Activated naive CD4-positive, alpha-beta T cell treated with anti-CD3 and anti-CD28 coated beads, Interleukin-2, amount 50 U/mL, for 16 hours (primary cell): ENCODE data around the gene SART1.
"Not testable (repeated sequence)": the region's sequence is repeated elsewhere in the genome, so short reads cannot be mapped to it uniquely, and the experiment has no call there.

Experiments used
- DNase-seq: peaks from one replicate; pipeline ENCODE4 v3.0.0-alpha.2; 2020

SART1 gene

DNA sequence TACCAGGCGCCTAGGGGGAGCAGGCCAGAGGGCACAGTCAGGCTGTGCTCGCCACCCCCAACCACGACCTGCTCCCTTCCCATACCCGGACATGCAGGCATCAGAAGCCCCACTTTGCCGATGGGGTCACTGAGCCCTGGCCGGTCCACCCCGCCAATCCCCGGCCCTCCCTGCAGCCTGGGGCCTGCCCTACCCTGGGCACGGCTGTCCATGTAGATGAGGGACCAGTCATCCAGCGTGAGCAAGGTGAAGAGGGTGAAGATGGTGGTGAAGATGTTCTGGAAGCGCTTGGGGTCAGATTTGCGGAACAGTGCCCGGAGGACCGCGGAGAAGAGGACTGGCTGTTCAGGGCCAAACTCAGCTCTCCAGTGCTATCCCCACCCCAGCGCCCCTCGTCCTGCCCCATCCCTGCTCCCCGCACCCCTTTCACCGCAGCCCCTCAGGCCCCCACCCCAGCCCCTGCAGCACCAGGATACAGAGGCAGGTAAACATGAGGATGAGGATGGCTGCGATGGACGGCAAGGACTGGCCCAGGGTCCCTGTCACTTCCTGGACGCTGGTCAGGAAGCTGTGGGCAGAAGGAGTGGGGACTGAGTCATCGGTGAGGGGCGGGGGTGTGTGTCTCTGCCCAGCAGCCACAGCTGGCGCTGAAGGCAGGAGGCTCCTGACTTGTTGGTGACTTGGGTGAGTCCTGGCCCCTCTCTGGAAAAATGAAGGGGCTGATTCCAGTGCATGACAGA, 59.3 kb downstream of the SART1 start:
- no peak for DNase-seq

DNA sequence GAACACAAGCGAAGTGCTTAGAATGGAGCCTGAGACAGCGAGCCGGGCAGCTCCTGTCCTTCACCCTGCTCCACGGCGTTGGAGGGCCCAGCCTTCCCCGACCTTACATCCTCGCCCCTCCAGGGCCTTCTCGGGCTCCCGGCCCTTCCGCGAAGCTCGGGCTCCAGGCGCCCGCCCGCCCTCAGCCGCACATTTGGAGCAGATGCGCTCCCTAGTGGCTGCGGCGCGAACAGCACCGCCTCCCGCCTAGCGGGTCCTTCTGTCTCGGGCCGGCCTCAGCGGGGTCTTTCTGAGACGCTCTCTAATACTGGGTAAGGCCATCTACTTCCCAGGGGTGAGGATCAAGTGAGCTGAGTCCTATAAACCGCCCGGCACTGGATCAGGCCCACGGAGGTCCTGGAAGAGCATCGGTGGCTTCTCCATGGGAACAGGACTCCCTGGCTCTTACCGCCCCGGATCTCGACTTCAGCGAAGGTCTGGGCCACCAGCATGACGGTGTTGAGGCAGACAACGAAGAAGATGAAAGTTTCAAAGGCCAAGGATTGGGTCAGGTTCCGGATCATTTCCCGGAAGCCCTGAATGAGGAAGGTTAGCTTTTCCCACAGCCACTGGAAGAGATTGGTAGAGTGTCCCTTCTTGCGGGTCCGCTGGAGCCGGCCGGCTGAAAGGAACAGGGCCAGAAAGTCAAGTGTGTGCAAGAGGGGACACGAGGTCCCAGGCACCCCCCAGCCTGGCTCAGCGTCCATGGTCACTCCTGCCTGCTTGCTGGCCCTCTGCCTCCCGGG, 61.1 kb downstream of the SART1 start:
- DNase-seq, result peak; percentile 81

GRCh38 chr11:66023186-66023440, 61.6 kb downstream of the SART1 start:
- not testable (repeated sequence) for DNase-seq

DNA sequence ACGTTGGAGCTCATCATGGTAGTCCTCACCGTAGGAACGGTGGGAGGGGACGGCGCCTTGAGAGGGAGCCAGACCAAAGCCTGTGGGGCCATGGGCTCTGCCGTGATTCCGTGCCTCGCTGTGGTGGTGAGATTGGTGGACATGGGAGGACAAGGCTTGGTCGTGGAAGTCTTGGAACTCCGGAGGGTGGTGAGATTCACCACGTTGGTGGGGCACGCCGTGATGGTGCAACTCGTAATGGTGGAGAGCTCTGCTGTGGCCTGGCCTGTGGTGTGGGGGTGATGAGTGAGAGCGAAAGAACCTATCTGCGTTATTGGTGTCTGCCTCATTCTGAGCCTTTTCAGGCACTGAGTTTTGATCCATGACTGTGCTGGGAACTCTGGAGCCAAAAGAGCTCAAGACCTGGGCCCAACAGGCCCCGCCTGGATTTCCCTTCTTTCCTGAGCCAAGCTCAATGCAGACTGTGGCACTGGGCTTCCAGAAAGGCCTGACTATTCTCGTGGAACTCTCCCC, 64.5 kb downstream of the SART1 start, which contains the start of gene CATSPER1:
CATSPER1 (minus strand) TSS at position 463 of the 513 bp plus-strand sequence; CDS start at position 363, 100 bp downstream.
- no peak for DNase-seq
